Endodermal cell (in vitro differentiated cells): ENCODE data around the gene CMYA5. TPM values are rescaled to one million over a fixed set of nuclear protein-coding genes. Genes with fewer than 3 reads are reported as not detected.

Source experiments
- DNase-seq: peaks from one replicate; pipeline ENCODE4 v3.0.0-alpha.2; 2017
- H3K27ac ChIP-seq: 2 replicates; pipeline ENCODE4 v1.5.1; 2013; ENCODE audit warnings: mild to moderate bottlenecking, low read depth, low read length, moderate library complexity
- H3K27me3 ChIP-seq: 2 replicates; pipeline ENCODE4 v1.6.1; 2013; ENCODE audit warnings: mild to moderate bottlenecking, low read length, moderate library complexity; ENCODE audit not compliant: insufficient read depth, control insufficient read depth, poor library complexity, severe bottlenecking
- H3K36me3 ChIP-seq: 2 replicates; pipeline ENCODE4 v1.7.0; 2013; ENCODE audit warnings: mild to moderate bottlenecking, low read length, moderate library complexity; ENCODE audit not compliant: control insufficient read depth, insufficient read depth
- H3K4me1 ChIP-seq: one replicate; pipeline ENCODE4 v1.7.0; 2013; ENCODE audit warnings: low read length; ENCODE audit not compliant: control insufficient read depth, insufficient read depth
- H3K4me3 ChIP-seq: 2 replicates; pipeline ENCODE4 v1.5.1; 2013; ENCODE audit warnings: mild to moderate bottlenecking, low read length, moderate library complexity
- H3K9ac ChIP-seq: 2 replicates; pipeline ENCODE4 v1.6.1; 2013; ENCODE audit warnings: mild to moderate bottlenecking, low read length, moderate library complexity; ENCODE audit not compliant: poor library complexity, severe bottlenecking; ENCODE audit errors: extremely low read depth
- H3K9me3 ChIP-seq: 2 replicates; pipeline ENCODE4 v1.6.1; 2013; ENCODE audit warnings: mild to moderate bottlenecking, low read length, moderate library complexity; ENCODE audit not compliant: control insufficient read depth
- H3K27ac Mint-ChIP-seq: 2 replicates; pipeline ENCODE4 v1.8.0; 2020; ENCODE audit warnings: mixed read lengths
- H3K27me3 Mint-ChIP-seq: 2 replicates; pipeline ENCODE4 v1.8.0; 2021; ENCODE audit warnings: mild to moderate bottlenecking, mixed read lengths; ENCODE audit not compliant: insufficient read depth
- H3K36me3 Mint-ChIP-seq: 2 replicates; pipeline ENCODE4 v1.8.0; 2020; ENCODE audit warnings: low read depth, mixed read lengths
- H3K4me1 Mint-ChIP-seq: 2 replicates; pipeline ENCODE4 v1.8.0; 2020; ENCODE audit warnings: mixed read lengths
- H3K4me3 Mint-ChIP-seq: 2 replicates; pipeline ENCODE4 v1.8.0; 2020; ENCODE audit warnings: mild to moderate bottlenecking, moderate library complexity, mixed read lengths
- H3K9me3 Mint-ChIP-seq: 2 replicates; pipeline ENCODE4 v1.8.0; 2020; ENCODE audit warnings: mild to moderate bottlenecking, mixed read lengths
- WGBS, 2 experiments: methylation state at CpG; one replicate each; pipeline versions ENCODE4 v1.1.5 to v1.1.7; 2013; ENCODE audit warnings: missing lambda C conversion rate in 2 of 2, mixed read lengths in 1 of 2; ENCODE audit not compliant: insufficient coverage in 1 of 2, insufficient read length in 1 of 2; 5-methylcytosine and 5-hydroxymethylcytosine counted together
- total RNA-seq, 2 donors: library from RNA; stranded (reverse); fragmentation: NEBNext Ultra II Directional in 1 of 2; extraction: Animal tissue kit (Norgen Biotek cat#: 25700) in 1 of 2; gene quantifications; 2 replicates in 1 of 2; 3 replicates in 1 of 2; pipeline ENCODE4 v1.2.1, GENCODE V29; 2021
- TF ChIP-seq, protein P1 (sequence below): fragments of 200-600 bp; sonication (generic); conservative IDR thresholded peaks from 2 replicates; pipeline ENCODE4 v1.5.0; 2021; ENCODE audit warnings: antibody characterized with exemption, mild to moderate bottlenecking

The CMYA5 gene
- total RNA-seq, 2 donors from 2014 or later = 0.69 to 1.6 TPM

DNA sequence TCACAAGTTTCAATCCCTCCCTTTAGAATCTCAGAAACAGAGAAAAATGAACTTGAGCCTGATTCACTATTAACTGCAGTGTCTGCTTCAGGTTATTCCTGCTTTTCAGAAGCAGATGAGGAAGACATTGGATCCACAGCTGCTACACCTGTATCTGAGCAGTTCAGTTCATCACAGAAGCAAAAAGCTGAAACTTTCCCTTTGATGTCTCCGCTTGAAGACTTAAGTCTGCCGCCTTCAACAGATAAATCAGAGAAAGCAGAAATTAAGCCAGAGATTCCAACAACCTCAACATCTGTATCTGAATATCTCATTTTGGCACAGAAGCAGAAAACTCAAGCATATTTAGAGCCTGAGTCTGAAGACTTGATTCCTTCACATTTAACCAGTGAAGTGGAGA lies 42.1 kb downstream of the CMYA5 start:
- Histone ChIP-seq H3K27me3 (peaks cover 50% of the 10 kb centered on the region), H3K9ac (no peak overlapping the region), H3K9me3 (no peaks in the 10 kb centered on the region), H3K4me3 (no peak overlapping the region), H3K27ac (no peak overlapping the region), H3K36me3 (no peaks in the 10 kb centered on the region), H3K4me1 (no peaks in the 10 kb centered on the region)
- DNase-seq = no peak
- 86 to 93% methylated on average over 2 of the region's 2 CpGs for WGBS, 2 experiments
- H3K27me3 Mint-ChIP-seq = peaks cover 46% of the 10 kb centered on the region
- no peaks in the 10 kb centered on the region for H3K4me1 Mint-ChIP-seq
- H3K4me3 Mint-ChIP-seq = no peak overlapping the region
- TF ChIP-seq, protein P1, sequence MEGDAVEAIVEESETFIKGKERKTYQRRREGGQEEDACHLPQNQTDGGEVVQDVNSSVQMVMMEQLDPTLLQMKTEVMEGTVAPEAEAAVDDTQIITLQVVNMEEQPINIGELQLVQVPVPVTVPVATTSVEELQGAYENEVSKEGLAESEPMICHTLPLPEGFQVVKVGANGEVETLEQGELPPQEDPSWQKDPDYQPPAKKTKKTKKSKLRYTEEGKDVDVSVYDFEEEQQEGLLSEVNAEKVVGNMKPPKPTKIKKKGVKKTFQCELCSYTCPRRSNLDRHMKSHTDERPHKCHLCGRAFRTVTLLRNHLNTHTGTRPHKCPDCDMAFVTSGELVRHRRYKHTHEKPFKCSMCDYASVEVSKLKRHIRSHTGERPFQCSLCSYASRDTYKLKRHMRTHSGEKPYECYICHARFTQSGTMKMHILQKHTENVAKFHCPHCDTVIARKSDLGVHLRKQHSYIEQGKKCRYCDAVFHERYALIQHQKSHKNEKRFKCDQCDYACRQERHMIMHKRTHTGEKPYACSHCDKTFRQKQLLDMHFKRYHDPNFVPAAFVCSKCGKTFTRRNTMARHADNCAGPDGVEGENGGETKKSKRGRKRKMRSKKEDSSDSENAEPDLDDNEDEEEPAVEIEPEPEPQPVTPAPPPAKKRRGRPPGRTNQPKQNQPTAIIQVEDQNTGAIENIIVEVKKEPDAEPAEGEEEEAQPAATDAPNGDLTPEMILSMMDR = no peak
- no peaks in the 10 kb centered on the region for H3K36me3 Mint-ChIP-seq
- no peak overlapping the region for H3K27ac Mint-ChIP-seq
- no peaks in the 10 kb centered on the region for H3K9me3 Mint-ChIP-seq

DNA sequence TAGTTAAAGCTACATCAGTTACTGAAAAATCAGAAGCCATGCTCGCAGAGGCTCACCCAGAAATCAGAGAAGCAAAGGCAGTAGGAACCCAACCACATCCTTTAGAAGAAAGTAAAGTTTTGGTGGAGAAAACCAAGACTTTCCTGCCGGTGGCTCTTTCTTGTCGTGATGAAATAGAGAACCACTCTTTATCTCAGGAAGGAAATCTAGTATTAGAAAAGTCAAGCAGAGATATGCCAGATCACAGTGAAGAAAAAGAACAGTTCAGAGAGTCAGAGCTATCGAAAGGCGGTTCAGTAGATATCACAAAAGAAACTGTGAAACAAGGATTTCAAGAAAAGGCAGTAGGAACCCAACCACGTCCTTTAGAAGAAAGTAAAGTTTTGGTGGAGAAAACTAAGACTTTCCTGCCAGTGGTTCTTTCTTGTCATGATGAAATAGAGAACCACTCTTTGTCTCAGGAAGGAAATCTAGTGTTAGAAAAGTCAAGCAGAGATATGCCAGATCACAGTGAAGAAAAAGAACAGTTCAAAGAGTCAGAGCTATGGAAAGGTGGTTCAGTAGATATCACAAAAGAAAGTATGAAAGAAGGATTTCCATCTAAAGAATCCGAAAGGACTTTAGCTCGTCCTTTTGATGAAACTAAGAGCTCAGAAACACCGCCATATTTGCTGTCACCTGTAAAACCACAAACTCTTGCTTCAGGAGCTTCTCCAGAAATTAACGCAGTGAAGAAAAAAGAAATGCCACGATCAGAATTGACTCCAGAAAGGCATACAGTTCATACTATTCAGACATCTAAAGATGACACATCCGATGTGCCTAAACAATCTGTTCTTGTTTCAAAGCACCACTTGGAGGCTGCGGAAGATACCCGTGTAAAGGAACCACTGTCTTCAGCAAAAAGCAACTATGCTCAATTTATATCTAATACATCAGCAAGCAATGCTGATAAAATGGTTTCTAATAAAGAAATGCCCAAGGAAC lies 47.2 kb downstream of the CMYA5 start:
- Histone ChIP-seq H3K36me3 (no peaks in the 10 kb centered on the region), H3K27ac (no peak overlapping the region), H3K27me3 (peaks cover 37% of the 10 kb centered on the region), H3K9ac (no peak overlapping the region), H3K4me1 (no peaks in the 10 kb centered on the region), H3K4me3 (no peak overlapping the region), H3K9me3 (no peaks in the 10 kb centered on the region)
- TF ChIP-seq, protein P1 = no peak
- peaks cover 3% of the 10 kb centered on the region for H3K4me1 Mint-ChIP-seq
- peaks cover 37% of the 10 kb centered on the region for H3K27me3 Mint-ChIP-seq
- 90 to 94% methylated on average over 8 to 14 of the region's 14 CpGs for WGBS, 2 experiments
- no peak overlapping the region for H3K27ac Mint-ChIP-seq
- DNase-seq = no peak
- H3K9me3 Mint-ChIP-seq = no peaks in the 10 kb centered on the region
- no peak overlapping the region for H3K4me3 Mint-ChIP-seq
- no peaks in the 10 kb centered on the region for H3K36me3 Mint-ChIP-seq

DNA sequence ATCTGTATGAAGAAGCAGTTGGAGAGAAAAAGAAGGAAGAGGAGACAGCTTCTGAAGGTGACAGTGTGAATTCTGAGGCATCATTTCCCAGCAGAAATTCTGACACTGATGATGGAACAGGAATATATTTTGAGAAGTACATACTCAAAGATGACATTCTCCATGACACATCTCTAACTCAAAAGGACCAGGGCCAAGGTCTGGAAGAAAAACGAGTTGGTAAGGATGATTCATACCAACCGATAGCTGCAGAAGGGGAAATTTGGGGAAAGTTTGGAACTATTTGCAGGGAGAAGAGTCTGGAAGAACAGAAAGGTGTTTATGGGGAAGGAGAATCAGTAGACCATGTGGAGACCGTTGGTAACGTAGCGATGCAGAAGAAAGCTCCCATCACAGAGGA lies 48.7 kb downstream of the CMYA5 start:
- TF ChIP-seq, protein P1 = no peak

More for the DNA sequence above, 48.7 kb downstream of the CMYA5 start:
- H3K27me3 Mint-ChIP-seq = peaks cover 24% of the 10 kb centered on the region
- Histone ChIP-seq H3K36me3 (no peaks in the 10 kb centered on the region), H3K9ac (no peak overlapping the region), H3K27ac (no peak overlapping the region), H3K9me3 (no peaks in the 10 kb centered on the region), H3K4me3 (no peak overlapping the region), H3K4me1 (no peaks in the 10 kb centered on the region), H3K27me3 (peaks cover 22% of the 10 kb centered on the region)
- H3K9me3 Mint-ChIP-seq = no peaks in the 10 kb centered on the region
- no peak for DNase-seq
- H3K4me3 Mint-ChIP-seq = no peak overlapping the region
- H3K36me3 Mint-ChIP-seq = no peaks in the 10 kb centered on the region
- peaks cover 3% of the 10 kb centered on the region for H3K4me1 Mint-ChIP-seq
- WGBS, 2 experiments = 90 to 100% methylated on average over 3 to 5 of the region's 5 CpGs
- H3K27ac Mint-ChIP-seq = no peak overlapping the region
